Neural cell (in vitro differentiated cells): ENCODE results near the gene COL16A1.

Experiments used
- CTCF ChIP-seq: fragments of 450-650 bp; IDR thresholded peaks from 2 replicates; pipeline ENCODE4 v1.5.1; 2014; ENCODE audit warnings: antibody characterized with exemption, mild to moderate bottlenecking, moderate library complexity; ENCODE audit not compliant: poor library complexity, severe bottlenecking
- EP300 ChIP-seq: fragments of 450-650 bp; conservative IDR thresholded peaks from 2 replicates; pipeline ENCODE4 v1.6.1; 2014; ENCODE audit warnings: antibody characterized with exemption, mild to moderate bottlenecking, moderate library complexity; ENCODE audit not compliant: poor library complexity, severe bottlenecking
- EZH2 ChIP-seq: fragments of 200-600, 300-800 bp; shearing (Covaris generic), sonication (generic); IDR thresholded peaks from 2 replicates; pipeline ENCODE4 v1.6.1; 2014; ENCODE audit warnings: antibody characterized with exemption, low read length, borderline replicate concordance, mild to moderate bottlenecking; ENCODE audit not compliant: insufficient read depth, poor library complexity, severe bottlenecking
- POLR2AphosphoS5 ChIP-seq: IDR thresholded peaks from 2 replicates; pipeline ENCODE4 v1.6.1; 2012
- RAD21 ChIP-seq: fragments of 450-650 bp; conservative IDR thresholded peaks from 2 replicates; pipeline ENCODE4 v1.6.1; 2014; ENCODE audit warnings: antibody characterized with exemption, mild to moderate bottlenecking, moderate library complexity

GRCh38 chr1:31624731-31625514 lies 78.9 kb downstream of the COL16A1 start:
- TF ChIP-seq EP300 (no peak), CTCF (no peak), EZH2 (no peak), RAD21 (no peak), POLR2AphosphoS5 (no peak)
